Mucosa of descending colon (tissue), 3 donors: Measurements from ENCODE around the gene ST8SIA2. TPM values are rescaled to one million over a fixed set of nuclear protein-coding genes. Genes with fewer than 3 reads are reported as not detected.

Experiments used
- ATAC-seq: fragments of 200-7000 bp; cut with Tn5 transposase; one replicate; pipeline ENCODE4 v1.9.1; 2020; ENCODE audit warnings: mild to moderate bottlenecking, moderate library complexity
- DNase-seq, 3 donors: peaks; one replicate each; pipeline ENCODE4 v3.0.0-alpha.2; 2020
- H3K36me3 ChIP-seq: fragments of 200-600 bp; one replicate; pipeline ENCODE4 v1.8.0; 2021; ENCODE audit warnings: low read depth, mild to moderate bottlenecking
- H3K4me1 ChIP-seq: fragments of 200-600 bp; one replicate; pipeline ENCODE4 v1.8.0; 2021; ENCODE audit warnings: low read depth, mild to moderate bottlenecking
- H3K4me3 ChIP-seq: fragments of 200-600 bp; one replicate; pipeline ENCODE4 v1.8.0; 2021; ENCODE audit warnings: mild to moderate bottlenecking
- H3K9me3 ChIP-seq: fragments of 200-600 bp; one replicate; pipeline ENCODE4 v1.8.0; 2021; ENCODE audit warnings: mild to moderate bottlenecking
- intact Hi-C, 2 donors: fragments of 100-400 bp; cut with DNase I in 1 of 2; cut with micrococcal nuclease in 1 of 2; formaldehyde crosslinking; loops; one replicate each; pipeline versions ENCODE4 v1.11.0 to v1.11.1; 2022; cut with DNase I, micrococcal nuclease
- total RNA-seq, 3 donors: library from RNA; stranded (reverse); fragmentation: NEBNext Ultra II Directional in 2 of 3; extraction: Animal tissue kit (Norgen Biotek cat#: 25700) in 2 of 3; gene quantifications; one replicate each; pipeline versions ENCODE4 v1.2.1 to v1.2.4, GENCODE V29; 2021 to 2023
- TF ChIP-seq, protein P1 (sequence below): fragments of 200-600 bp; IDR thresholded peaks from one replicate; pipeline ENCODE4 v1.8.0; 2022; ENCODE audit warnings: antibody characterized with exemption, mild to moderate bottlenecking
- donor health status: DM: no; HTN: no; CAD: no; lungs with moderate emphysema.
- donor health status: DM: no; HTN: no; CAD: no.
- donor health status: DM: no; HTN: yes; CAD: no.

ST8SIA2 gene
- total RNA-seq, 3 donors from 2014 or later, result 0.29 to 0.44 (median 0.43) TPM

DNA sequence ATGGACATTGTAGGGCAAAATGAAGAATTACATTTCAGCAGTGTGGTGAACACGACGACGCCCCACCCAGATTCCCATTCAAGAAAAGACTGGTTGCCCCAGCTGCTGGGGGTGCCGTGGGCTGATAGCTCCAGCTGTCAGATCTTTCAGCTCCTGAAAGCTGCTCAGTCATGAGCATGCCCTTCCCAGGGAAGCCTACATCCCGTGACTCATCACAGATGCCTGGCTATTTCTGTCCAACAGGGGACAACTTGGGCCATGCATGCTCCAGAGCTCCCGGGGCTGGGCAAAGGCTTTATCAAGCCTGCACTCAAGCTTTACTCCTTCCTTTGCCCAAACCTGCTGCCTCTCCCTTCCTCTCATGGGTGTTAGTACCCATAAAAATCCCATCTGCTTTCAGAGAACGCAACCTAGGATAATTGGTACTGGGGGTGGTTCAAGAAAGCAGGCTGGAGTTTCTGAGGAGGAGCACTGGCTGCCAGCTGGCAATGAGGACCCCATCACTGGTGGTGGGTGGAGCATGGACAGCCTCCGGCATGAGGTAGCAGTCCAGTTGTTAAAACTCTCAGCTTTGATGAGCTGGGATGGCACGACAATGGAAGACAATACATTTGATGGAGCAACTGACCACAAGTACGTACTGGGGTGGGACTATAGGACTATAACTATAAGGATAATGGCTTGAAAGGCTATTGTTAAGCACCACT lies 16.4 kb upstream of the ST8SIA2 start:
- no peaks in the 10 kb centered on the region for H3K4me1 ChIP-seq
- H3K4me3 ChIP-seq, result no peak overlapping the region
- no peaks in the 10 kb centered on the region for H3K36me3 ChIP-seq
- intact Hi-C loops, result no loop called here
- ATAC-seq (no peak), DNase-seq (no peak)
- H3K9me3 ChIP-seq, result no peaks in the 10 kb centered on the region
- TF ChIP-seq, protein P1, sequence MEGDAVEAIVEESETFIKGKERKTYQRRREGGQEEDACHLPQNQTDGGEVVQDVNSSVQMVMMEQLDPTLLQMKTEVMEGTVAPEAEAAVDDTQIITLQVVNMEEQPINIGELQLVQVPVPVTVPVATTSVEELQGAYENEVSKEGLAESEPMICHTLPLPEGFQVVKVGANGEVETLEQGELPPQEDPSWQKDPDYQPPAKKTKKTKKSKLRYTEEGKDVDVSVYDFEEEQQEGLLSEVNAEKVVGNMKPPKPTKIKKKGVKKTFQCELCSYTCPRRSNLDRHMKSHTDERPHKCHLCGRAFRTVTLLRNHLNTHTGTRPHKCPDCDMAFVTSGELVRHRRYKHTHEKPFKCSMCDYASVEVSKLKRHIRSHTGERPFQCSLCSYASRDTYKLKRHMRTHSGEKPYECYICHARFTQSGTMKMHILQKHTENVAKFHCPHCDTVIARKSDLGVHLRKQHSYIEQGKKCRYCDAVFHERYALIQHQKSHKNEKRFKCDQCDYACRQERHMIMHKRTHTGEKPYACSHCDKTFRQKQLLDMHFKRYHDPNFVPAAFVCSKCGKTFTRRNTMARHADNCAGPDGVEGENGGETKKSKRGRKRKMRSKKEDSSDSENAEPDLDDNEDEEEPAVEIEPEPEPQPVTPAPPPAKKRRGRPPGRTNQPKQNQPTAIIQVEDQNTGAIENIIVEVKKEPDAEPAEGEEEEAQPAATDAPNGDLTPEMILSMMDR, result no peak

DNA sequence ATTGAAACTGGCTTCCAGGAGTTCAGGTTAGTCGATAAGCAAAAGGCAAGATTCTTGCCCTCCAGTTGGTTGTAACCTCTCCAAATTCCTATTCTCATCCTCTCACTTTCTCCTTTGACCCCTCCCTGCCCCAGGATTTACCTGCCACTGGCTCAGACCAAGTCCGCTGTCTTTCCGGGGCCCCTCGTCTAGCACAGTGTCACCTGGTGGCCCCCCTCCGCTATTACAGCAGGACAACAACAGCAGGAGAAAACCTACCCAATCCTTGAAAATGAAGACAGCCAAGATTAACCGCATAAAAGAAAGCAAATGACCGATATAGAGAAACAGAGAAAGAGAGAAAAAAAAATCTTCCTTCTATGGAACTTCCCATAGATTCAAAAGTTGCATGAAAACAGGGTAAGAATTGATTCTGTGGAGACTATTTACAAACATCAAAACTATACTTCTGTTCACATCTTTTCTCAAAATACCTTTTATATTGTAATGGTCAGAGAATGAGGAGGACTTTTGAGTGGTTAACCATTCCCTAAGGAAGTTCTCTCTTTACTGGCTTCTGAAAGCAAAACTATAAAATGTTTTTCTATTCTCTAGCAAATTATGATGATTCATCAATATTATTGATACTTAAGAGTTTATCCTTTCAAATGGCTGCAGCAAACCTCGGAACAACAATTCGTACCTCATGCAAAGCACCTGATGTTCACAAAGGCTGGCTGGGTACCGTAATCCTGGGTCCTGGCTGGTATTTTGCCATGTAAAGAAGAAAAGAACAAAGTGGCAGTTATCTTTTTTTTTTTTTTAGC lies 10.0 kb upstream of the ST8SIA2 start:
- ATAC-seq (peak; percentile 47), DNase-seq (peak in 2 of 3 donors; percentile 40 to 51)
- Histone ChIP-seq H3K9me3 (no peaks in the 10 kb centered on the region), H3K4me1 (no peaks in the 10 kb centered on the region), H3K4me3 (no peak overlapping the region), H3K36me3 (no peaks in the 10 kb centered on the region)
- TF ChIP-seq, protein P1, result peak; percentile 61
- intact Hi-C loops, result no loop called here

DNA sequence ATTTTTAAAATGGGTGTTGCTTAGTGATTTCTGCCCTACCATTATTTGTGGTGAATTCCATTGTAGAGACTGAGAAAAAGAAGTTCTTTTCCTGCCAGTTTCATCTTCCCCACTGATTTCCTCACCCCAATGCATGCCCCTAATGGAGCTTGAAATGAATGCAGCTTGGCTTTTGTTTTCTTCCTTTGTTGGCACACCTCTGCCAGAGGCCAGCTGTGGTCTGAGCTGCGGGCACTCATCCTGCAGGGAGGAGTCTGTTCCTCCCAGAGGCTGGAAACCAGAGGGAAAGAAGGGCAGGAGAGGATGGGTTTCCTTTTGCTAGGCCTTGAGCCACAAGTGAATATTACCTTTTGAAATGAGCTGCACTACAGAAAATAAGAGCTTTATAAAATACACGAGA lies 9.3 kb upstream of the ST8SIA2 start:
- Histone ChIP-seq H3K36me3 (no peaks in the 10 kb centered on the region), H3K4me1 (no peaks in the 10 kb centered on the region), H3K9me3 (no peaks in the 10 kb centered on the region), H3K4me3 (no peak overlapping the region)
- DNase-seq (no peak), ATAC-seq (no peak)
- TF ChIP-seq, protein P1, result no peak
- intact Hi-C loops, result no loop called here

DNA sequence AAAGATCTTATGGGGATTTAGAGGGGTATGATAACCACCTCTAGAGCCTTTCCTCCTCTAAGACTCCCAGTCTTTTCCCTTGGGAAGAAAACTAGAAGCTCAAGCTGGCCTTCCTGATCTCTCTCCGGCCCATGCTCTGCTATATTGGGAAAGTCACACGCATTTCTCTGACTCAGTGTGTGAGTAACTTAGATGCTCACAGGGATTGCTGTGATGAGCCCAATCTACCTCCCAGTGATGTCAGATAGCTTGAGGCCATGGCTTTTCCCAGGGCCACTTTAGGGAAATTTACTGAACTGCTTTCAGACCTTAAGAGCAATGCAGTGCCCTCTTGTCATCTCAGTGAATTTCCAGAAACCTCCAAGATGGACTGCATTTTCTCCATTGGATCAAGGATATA lies 8.6 kb upstream of the ST8SIA2 start:
- ATAC-seq, result no peak
- DNase-seq, result no peak
- Histone ChIP-seq H3K9me3 (no peaks in the 10 kb centered on the region), H3K4me1 (no peaks in the 10 kb centered on the region), H3K4me3 (no peak overlapping the region), H3K36me3 (no peaks in the 10 kb centered on the region)
- TF ChIP-seq, protein P1, result no peak
- intact Hi-C loops, result no loop called here

DNA sequence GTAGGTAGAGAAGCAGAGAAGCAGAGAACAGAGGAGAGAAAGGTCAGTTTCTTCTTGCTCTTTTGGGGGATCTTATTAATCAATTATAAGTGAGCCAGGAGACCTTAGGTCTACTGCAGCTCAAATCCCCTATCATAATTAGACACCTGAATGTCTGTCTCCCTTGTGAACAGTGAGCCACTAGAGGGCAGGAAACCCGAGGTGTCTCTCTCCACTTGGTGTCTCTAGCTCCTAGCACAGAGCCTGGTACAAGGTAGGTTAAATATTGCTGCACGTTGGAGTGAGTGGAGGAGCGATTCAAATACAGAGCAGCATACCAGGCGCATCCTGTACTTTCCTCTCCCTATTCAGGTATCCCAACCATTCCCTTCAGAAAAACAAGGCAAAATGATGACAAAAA lies 2.0 kb upstream of the ST8SIA2 start:
- no peaks in the 10 kb centered on the region for H3K36me3 ChIP-seq
- peak in 1 of 3 donors; percentile 31 for DNase-seq
- TF ChIP-seq, protein P1, result no peak
- ATAC-seq, result peak; percentile 28
- intact Hi-C loops, result no loop called here
- no peaks in the 10 kb centered on the region for H3K9me3 ChIP-seq
- no peak overlapping the region for H3K4me3 ChIP-seq
- peaks cover 11% of the 10 kb centered on the region for H3K4me1 ChIP-seq
